ENCODE results near the gene DHRS11.

The DHRS11 gene

DNA sequence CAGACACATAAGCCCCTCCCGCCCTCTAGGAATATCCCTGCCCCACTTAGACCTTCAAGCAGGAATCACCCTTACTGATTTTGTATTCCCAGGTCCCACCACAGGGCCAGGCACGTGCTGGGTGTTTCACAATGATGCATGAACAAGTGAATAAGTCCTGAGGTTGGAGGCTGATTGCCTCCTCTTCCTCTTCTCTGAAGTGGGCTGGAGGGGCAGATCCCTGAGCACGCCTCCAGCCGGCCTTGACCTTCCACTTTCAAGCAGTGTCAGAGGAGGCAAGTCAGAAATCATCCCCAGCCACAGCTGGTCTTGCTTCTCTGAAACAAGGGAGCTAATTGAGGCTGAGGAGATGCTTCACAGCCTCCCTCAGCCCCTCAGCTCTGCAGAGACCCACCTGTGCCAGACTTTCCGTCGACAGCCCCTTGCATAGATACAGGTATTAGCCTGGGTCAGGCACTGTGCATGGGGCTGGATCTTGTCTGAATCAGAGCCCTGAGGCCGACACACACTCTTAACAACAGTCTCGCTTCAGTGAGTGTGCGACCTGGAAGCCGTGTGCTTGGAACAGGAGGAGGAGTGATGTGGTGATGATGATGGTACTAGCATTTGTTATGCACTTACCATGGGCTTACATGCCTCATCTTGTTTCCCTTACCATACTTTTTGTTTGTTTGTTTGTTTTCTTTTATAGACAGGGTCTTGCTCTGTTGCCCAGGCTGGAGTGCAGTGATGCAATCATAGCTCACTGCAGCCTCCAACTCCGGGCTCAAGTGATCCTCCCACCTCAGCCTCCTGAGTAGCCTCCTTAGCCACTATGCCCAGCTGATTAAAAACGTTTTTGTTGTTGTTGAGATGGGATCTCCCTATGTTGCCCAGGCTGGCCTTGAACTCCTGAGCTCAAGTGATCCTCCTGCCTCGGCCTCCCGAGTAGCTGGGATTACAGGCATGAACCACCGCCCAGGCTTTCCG is 24.7 kb downstream of the DHRS11 start:
- no peak for DNase-seq

DNA sequence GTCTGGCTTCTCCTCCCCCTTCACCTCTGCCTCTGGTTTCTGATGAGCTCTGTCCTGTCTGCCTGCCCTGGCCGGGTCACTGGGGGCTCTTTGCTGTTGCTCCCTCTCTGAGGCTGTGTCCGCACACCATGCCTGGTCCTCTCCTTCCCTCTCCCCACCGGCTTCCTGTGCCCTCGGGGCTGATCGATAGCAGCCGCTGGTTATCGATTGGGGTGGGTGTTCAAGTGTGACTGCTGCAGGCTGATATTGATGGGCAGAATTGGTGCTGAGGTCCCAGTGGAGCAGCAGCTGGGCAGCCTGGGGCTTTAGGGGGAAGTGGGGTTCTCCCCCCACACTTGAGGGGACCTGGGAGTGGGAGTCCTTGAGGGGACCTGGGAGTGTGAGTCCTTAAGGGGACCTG is 26.1 kb downstream of the DHRS11 start:
- DNase-seq, result no peak

- no peak for DNase-seq
Observed at GRCh38 chr17:36623281-36623680, 31.6 kb downstream of the DHRS11 start.

DNA sequence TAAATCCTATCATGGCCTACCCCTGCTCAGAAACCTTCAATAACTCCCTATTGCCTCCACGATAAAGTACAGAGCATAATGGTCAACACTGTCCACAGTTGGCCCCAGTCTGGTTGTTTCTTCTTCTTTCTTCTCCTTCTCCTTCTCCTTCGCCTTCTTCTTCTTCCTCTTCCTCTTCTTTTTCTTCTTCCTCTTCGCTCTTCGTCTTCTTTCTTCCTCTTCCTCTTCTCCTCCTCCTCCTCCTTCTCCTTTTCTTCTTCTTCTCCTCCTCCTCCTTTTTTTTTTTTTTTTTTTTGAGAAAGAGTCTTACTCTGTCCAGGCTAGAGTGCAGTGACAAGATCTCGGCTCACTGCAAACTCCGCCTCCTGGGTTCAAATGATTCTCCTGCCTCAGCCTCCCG is 33.5 kb downstream of the DHRS11 start:
- no peak for DNase-seq

DNA sequence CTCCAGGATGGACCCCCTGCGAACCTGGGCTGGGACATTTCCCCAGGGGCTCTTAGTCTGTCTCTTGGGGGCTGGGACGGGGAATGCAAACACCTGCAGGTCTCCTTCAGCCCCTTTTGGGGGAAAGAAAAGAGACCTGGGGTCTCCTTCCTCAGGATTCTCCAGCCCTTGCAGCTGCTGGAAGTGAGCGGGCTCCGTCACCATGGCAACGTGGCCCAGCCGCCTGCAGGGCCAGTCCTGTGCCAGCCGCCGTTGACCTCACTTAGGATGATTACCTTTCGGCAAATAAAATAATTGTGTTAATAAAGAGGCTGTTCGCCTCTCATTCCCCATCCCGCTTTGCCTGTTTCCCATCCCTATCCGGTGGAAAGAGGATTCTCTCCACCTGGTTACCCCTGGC is 35.4 kb downstream of the DHRS11 start:
- no peak for DNase-seq

DNA sequence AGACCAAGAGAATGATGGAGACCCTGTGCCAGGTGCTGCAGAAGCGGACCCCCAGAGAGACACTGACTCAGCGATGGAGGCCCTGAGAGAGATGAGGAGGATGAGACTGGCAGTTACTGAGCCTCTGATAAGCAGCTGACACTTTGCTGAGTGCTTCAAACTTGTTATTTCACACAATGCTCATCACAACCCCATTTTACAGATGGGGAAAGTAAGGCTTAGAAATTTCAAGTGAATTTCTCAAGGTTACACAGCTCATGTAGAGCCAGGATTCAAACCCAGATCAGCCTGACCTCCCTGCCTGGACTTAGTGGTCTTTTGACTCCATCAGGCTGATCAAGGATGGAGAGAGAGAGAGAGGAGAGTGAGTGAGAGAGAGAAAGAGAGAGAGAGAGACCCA is 36.9 kb downstream of the DHRS11 start:
- DNase-seq, result no peak

- DNase-seq, result peak; percentile 72 to 79
Observed at GRCh38 chr17:36629252-36629847, 37.7 kb downstream of the DHRS11 start.

GRCh38 chr17:36629970-36630502 is 38.4 kb downstream of the DHRS11 start:
- DNase-seq, result no peak

- no peak for DNase-seq
Observed at GRCh38 chr17:36631022-36631421, 39.3 kb downstream of the DHRS11 start.

DNA sequence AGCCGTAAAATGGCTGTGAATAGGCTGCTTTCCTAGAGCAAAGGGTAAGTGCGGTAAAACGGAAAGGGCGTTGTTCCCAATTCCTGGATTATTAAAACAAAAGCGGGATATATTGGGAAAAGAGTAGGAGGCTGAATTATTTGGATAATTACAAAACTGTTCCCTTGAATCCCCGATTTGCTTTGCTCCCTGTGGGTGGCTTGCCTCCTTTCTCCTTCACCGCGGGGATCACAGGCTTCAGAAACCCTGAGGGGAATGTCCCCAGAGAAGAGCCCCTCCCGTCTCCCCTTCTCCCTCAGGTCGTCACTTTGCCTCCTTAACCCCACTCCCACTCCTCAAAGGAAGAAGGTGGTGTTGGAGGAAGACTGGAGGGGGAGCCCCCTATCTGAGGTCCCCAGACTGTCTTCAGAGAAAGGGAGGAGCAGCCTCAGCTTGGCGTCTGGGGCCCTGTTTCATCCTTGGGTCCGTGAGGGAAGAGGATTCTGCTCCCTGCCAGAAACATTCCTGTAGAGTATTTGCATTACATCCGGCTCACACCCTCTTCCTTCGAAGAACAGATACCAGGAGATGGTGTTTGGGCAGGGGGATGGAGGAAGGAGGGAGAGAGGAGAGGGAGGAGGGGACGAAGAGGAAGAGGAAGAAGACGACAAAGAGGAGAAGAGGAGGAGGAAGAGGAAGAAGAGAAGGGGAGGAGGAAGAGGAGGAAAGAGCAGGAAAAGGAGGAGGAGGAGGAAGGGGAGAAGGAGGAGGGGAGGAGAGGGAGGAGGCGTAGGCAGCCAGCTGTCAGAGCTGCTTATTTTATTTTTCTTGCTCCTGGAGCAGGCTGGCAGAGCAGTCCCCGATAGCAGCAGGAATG is 41.5 kb downstream of the DHRS11 start:
- DNase-seq, result no peak

DNA sequence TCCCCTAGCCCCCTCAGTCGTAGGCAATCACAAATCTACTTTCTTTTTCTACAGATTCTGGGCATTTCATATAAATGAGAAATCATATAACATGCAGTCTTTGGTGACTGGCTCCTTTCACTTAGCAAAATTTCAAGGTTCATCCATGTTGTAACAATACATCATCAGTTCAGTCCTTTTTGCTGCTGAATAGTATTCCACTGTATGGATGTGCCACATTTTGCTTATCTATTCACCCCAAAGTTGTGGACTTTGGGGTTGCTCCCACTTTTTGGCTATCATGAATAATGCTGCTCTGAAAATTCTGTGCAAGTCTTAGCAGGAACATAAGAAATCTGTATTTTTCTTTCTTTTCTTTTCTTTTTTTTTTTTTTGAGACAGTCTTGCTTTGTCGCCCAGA is 48.7 kb downstream of the DHRS11 start:
- no peak for DNase-seq

- DNase-seq, result no peak
Observed at GRCh38 chr17:36640836-36641235, 49.2 kb downstream of the DHRS11 start.

- no peak for DNase-seq
Observed at GRCh38 chr17:36641331-36641876, 49.7 kb downstream of the DHRS11 start.

GRCh38 chr17:36641877-36642845 is 50.5 kb downstream of the DHRS11 start:
- DNase-seq, result no peak

DNA sequence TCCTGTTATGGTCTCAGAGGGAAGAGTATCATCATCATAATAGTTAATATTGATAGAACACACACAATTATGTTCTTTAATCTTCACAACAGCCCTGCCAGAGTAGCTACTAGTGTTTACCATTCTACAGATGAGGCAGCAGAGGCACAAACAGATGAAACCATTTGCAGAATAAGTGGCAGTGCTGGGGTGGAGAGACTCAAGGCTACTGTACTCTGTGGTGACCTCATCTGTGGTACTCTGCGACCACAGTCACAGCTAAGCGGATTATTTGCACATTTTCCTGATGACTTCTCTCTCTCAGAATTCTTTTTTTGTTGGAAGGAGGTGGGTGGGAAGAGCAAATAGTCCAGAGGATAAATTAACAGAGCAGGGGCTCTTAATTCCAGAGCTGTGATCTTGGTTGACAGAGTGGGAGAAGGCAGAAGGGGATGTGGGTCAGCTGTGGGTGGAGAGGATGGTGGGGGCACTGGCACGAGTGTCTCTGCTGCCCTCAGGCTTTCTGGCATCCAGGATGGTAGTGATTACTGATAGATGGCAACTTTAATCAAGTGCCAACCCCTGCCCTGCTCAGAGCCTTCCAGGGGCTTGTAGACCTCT is 51.5 kb downstream of the DHRS11 start:
- DNase-seq, result no peak

DNA sequence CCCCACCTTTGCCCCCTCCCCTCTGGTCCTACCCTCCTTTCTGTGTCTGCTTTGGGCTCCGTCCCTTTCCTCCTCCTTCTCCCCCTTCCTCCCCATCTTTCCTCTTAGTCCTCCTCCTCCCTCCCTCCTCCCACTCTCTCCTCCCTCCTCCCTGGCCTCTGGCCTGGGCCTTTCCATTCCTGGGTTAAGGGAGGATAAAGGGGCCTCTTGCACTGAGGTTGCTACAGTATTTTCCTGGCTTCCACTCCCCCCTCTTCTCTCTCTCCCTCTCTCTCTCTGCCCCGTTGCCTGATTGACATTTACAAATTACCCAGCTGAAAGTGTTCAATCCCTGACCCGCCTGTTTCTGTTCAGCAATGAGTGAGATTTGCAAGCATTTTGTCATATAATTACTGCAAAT is 53.7 kb downstream of the DHRS11 start:
- no peak for DNase-seq

DNA sequence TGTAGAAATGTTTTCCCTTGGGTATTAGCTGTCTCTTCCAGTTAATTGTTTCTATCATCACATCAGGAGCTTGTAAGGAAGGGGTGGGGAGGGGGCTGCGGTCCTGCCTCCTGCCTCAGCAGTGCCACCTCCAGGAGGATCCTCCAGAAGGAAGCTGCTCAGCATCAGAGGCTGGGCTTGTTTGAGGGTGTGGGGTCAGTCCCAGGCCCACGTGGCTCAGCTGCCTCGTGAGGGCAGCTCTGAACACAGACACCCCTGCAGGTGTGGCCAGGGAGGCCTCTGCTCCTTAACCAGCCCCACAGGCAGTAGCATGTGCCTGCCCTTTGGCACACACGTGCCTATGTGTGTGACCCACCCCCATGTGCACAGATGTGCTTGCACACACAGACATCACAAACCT is 56.0 kb downstream of the DHRS11 start:
- DNase-seq, result no peak

- no peak for DNase-seq
Observed at GRCh38 chr17:36650096-36650775, 58.6 kb downstream of the DHRS11 start.

Measured in CD4-positive, alpha-beta T cell treated with Interleukin-1 beta for 1 hour (primary cell).